Urinary bladder (tissue), 4 donors: ENCODE measurements around the gene XIRP2. TPM values are rescaled to one million over a fixed set of nuclear protein-coding genes. Genes with fewer than 3 reads are reported as not detected.

Source experiments
- DNase-seq: peaks from one replicate; pipeline ENCODE4 v3.0.0-alpha.2; 2015; ENCODE audit errors: extremely low spot score
- H3K27ac ChIP-seq: one replicate; pipeline ENCODE4 v1.5.1; 2013; ENCODE audit warnings: low read depth, mild to moderate bottlenecking, moderate library complexity
- H3K36me3 ChIP-seq: one replicate; pipeline ENCODE4 v1.6.1; 2013; ENCODE audit warnings: mild to moderate bottlenecking, moderate library complexity; ENCODE audit not compliant: insufficient read depth
- H3K4me1 ChIP-seq: one replicate; pipeline ENCODE4 v1.6.1; 2013; ENCODE audit warnings: mild to moderate bottlenecking, moderate library complexity; ENCODE audit not compliant: insufficient read depth
- H3K4me3 ChIP-seq: one replicate; pipeline ENCODE4 v1.5.1; 2013; ENCODE audit warnings: low read depth, low read length
- WGBS: extraction: QIAGEN DNeasy Blood & Tissue Kit; methylation state at CpG from one replicate; pipeline ENCODE4 v1.1.7; 2013; 5-methylcytosine and 5-hydroxymethylcytosine counted together
- polyA plus RNA-seq: library from polyadenylated mRNA; stranded (reverse); fragments of 200-250 nt; gene quantifications from one replicate; pipeline ENCODE4 v1.2.3, GENCODE V29; 2013
- total RNA-seq: library from RNA; depleted of rRNA; stranded (reverse); fragments of >200 nt; gene quantifications from one replicate; pipeline ENCODE4 v1.2.3, GENCODE V29; 2014
- donor health status: healthy with polysubstance abuse.
- donor health status: healthy.

Gene XIRP2
- total and polyA plus RNA-seq, 2 donors: 5.8 TPM; not detected in 1

DNA sequence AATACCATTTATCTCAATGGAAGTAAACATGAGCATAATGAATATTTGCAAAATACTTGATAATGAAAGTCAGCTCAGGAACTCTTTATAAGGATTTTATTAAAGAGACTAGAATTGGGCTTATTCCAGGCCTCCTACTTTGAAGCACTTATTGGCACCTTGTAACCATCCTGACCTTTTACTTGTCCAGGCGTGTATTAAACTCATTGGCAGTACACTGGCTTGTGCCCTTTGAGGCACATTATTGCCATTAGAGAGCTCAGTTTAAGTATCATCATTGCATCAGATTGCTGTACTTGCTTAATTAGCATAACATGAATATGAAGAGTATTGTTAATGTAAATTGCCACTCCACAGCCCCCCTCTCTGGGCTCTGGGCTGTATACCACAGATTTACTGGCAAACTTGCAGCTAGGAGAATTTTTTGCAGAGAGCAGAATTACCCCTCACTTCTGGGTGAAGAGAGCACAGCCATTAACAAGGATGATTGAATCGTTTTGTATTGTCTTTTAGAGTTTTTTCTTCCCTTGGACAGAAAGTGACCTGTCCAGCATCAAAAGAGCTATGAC is 72.5 kb downstream of the XIRP2 start:
- whole genome bisulfite sequencing: 53% methylated on average over 2 of the region's 2 CpGs
- Histone ChIP-seq H3K4me1 (no peaks in the 10 kb centered on the region), H3K4me3 (no peak overlapping the region), H3K36me3 (no peaks in the 10 kb centered on the region), H3K27ac (no peak overlapping the region)
- no peak for DNase-seq

GRCh38 chr2:166961933-166962332 is 73.7 kb downstream of the XIRP2 start:
- no peak for DNase-seq
- 91% methylated on average over 1 of the region's 1 CpG for WGBS
- no peak overlapping the region for H3K27ac ChIP-seq
- no peak overlapping the region for H3K4me3 ChIP-seq
- H3K36me3 ChIP-seq: no peaks in the 10 kb centered on the region
- no peaks in the 10 kb centered on the region for H3K4me1 ChIP-seq

DNA sequence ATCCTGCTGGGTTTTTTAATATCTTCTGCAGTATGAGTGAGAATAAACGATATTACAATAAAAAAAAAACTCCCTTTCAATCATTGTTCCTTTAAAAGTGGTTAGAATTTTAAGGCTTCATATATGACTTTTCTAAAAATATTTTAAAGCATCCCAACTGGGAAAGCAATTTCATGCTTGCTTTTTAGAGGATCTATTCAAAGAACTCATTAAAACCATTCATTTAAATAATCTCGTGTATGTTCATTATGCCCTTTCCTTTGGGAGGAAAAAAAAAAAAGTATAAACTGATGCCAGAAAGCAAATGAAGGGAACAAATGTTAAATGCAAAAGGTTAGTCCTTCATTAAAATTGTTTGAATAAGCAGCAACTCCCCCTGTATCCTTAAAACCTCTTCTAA is 81.2 kb downstream of the XIRP2 start:
- 75% methylated on average over 2 of the region's 2 CpGs for WGBS
- no peak overlapping the region for H3K4me3 ChIP-seq
- H3K4me1 ChIP-seq: no peaks in the 10 kb centered on the region
- no peak for DNase-seq
- no peak overlapping the region for H3K27ac ChIP-seq
- H3K36me3 ChIP-seq: no peaks in the 10 kb centered on the region

DNA sequence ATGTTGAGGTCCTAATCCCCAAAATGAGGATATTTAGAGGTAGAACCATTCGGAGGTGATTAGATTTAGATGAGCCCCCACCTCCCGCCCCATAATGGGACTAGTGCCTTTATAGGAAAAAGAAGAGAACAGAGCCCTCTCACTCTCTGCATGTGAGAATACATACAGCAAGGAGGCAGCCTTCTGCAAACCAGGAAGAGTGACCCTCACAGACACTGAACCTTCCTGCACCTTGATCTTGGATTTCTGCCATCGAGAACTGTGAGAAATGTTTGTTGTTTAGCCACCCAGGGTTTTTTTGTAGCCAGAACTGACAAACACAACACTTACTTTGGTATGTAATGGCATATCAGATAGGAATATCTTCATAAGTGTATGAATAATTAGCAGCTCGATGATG is 83.7 kb downstream of the XIRP2 start:
- no peak overlapping the region for H3K27ac ChIP-seq
- no peak for DNase-seq
- no peaks in the 10 kb centered on the region for H3K4me1 ChIP-seq
- H3K4me3 ChIP-seq: no peak overlapping the region
- H3K36me3 ChIP-seq: no peaks in the 10 kb centered on the region
- WGBS: 69% methylated on average over 4 of the region's 4 CpGs

DNA sequence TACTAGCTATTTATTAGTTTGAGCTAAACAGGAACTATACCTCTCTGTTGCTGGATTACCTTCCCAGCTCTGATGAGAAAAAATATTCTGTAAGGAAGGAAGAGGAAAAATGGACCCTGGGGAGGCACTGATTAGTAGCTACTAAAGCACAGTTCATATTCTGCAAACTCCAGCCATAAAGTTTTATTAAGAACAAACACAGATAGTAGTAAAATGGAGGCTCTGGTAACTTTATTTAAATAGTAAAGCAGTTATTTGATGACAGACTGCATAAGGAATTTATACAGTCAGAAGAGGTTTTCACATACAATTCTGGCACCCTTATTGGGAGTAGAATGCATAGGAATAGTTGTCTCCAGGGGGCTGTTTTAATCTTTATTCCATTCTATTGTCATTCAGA is 84.1 kb downstream of the XIRP2 start:
- Histone ChIP-seq H3K4me1 (no peaks in the 10 kb centered on the region), H3K36me3 (no peaks in the 10 kb centered on the region), H3K27ac (no peak overlapping the region), H3K4me3 (no peak overlapping the region)
- DNase-seq: no peak

GRCh38 chr2:166984188-166984587 is 95.9 kb downstream of the XIRP2 start:
- no peak overlapping the region for H3K4me3 ChIP-seq
- no peaks in the 10 kb centered on the region for H3K4me1 ChIP-seq
- H3K27ac ChIP-seq: no peak overlapping the region
- DNase-seq: no peak
- H3K36me3 ChIP-seq: no peaks in the 10 kb centered on the region

DNA sequence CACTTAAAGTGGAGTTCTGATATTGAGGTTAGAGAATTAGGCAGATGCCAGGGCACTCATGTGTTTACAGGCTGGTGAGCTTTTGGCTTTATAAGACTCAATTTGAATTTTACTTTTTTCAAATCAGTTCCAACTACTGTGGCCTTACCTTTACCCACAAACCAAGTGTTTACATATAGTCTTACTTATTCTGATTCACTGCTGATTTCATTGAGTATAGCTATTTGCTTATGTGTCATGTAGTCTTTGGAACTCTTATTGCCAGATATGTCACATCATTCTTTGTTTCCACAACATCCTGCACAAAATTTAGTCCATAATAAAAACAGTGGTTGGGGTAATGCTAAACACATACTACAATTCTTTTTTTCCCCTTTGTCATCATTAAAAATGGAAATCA is 96.5 kb downstream of the XIRP2 start:
- no peak for DNase-seq
- no peak overlapping the region for H3K27ac ChIP-seq
- H3K4me1 ChIP-seq: no peaks in the 10 kb centered on the region
- no peaks in the 10 kb centered on the region for H3K36me3 ChIP-seq
- H3K4me3 ChIP-seq: no peak overlapping the region

DNA sequence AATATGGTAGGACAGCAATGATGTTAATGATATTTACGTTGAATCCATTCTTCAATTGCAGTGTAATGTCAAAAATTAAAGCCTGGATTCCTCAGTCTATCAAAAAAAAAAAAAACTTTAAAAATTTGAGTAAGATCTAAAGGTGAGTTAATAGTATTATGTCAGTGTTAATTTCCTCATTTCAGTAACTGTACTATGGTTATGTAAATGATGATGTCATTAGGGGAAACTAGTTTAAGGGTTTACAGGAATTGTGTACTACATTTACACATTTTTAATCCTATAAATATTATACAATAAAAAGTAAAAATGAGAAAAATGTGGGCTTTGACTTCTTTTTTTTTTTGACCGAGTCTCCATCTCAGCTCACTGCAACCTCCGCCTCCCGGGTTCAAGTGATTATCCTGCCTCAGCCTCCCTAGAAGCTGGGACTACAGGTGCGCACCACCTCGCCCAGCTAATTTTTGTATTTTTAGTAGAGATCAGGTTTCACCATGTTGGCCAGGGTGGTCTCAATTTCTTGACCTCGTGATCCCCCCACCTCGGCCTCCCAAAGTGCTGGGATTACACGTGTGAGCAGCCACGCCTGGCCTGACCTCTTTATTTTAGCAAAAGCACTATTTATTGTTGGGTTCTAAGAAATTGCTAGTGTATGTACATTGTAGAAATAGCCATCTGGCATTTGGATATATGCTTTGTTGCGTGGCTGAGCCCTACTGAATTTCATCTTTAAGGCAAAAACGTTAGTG is 106.5 kb downstream of the XIRP2 start:
- H3K27ac ChIP-seq: no peak overlapping the region
- H3K4me3 ChIP-seq: no peak overlapping the region
- no peaks in the 10 kb centered on the region for H3K4me1 ChIP-seq
- 90% methylated on average over 12 of the region's 12 CpGs for WGBS
- DNase-seq: no peak
- H3K36me3 ChIP-seq: no peaks in the 10 kb centered on the region

DNA sequence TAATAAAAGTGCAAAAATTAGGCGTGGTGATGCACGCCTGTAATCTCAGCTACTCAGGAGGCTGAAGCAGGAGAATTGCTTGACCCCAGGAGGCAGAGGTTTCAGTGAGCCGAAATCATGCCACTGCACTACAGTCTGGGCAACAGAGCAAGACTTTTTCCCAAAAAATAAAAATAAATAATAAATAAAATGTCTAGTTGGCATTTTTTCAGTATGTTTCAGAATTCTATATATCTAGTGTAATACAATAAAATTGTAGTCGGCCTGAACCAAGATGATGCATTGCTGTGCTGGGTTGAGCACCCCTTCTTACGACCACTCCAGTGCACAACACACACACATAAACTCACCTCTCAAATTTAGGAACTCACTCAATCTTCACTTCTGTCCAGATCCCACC is 108.2 kb downstream of the XIRP2 start:
- Histone ChIP-seq H3K27ac (no peak overlapping the region), H3K36me3 (no peaks in the 10 kb centered on the region), H3K4me1 (no peaks in the 10 kb centered on the region), H3K4me3 (no peak overlapping the region)
- 91% methylated on average over 5 of the region's 5 CpGs for WGBS
- no peak for DNase-seq

DNA sequence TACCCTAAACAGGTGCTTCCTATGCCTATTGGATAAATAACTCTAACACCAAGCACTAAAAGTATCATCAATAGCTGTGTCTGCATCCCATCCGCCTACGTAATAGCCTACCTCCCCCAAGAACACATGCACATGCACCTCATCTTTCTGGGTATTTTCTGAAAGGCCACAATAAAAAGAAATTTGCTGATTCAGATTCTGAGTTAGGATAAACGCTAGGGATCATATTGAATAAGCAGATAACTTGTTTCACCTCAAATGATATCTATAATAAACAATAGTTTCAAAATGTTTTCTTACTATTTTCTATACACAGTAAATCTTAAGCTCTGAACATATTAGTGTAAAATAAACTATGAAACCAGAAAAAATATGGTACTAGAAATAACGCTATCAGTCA is 112.9 kb downstream of the XIRP2 start:
- no peak overlapping the region for H3K27ac ChIP-seq
- 47% methylated on average over 4 of the region's 4 CpGs for WGBS

GRCh38 chr2:167005096-167005495 is 116.8 kb downstream of the XIRP2 start:
- Histone ChIP-seq H3K36me3 (no peaks in the 10 kb centered on the region), H3K4me1 (no peaks in the 10 kb centered on the region), H3K4me3 (no peak overlapping the region), H3K27ac (no peak overlapping the region)
- no peak for DNase-seq

More for the DNA sequence above, 112.9 kb downstream of the XIRP2 start:
- H3K4me1 ChIP-seq: no peaks in the 10 kb centered on the region
- no peaks in the 10 kb centered on the region for H3K36me3 ChIP-seq
- no peak for DNase-seq
- H3K4me3 ChIP-seq: no peak overlapping the region

DNA sequence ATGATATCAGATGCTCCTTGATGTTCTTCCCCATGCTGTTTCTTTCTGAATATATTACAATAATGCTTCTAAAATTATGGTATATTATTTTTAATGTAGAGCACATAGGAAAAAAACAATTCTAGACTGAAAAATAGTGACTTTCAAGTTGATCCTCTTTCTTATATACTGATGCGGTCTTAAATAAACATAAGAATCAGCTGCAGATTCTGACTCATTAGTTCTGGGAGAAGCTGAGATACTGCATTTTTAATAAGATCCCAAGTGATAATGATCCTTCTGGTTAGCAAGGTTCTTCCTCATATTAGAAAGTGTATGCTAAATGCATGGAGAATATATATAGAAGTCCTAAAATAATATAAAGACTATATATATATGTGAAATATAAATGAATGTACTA is 124.9 kb downstream of the XIRP2 start:
- no peaks in the 10 kb centered on the region for H3K36me3 ChIP-seq
- no peak overlapping the region for H3K27ac ChIP-seq
- DNase-seq: no peak
- H3K4me1 ChIP-seq: no peaks in the 10 kb centered on the region
- WGBS: 48% methylated on average over 1 of the region's 1 CpG
- no peak overlapping the region for H3K4me3 ChIP-seq

GRCh38 chr2:167015806-167016205 is 127.5 kb downstream of the XIRP2 start:
- H3K4me1 ChIP-seq: no peaks in the 10 kb centered on the region
- no peak overlapping the region for H3K4me3 ChIP-seq
- 97% methylated on average over 3 of the region's 3 CpGs for WGBS
- H3K36me3 ChIP-seq: no peaks in the 10 kb centered on the region
- DNase-seq: no peak
- no peak overlapping the region for H3K27ac ChIP-seq

GRCh38 chr2:167017021-167017420 is 128.7 kb downstream of the XIRP2 start:
- Histone ChIP-seq H3K4me1 (no peaks in the 10 kb centered on the region), H3K36me3 (no peaks in the 10 kb centered on the region), H3K4me3 (no peak overlapping the region), H3K27ac (no peak overlapping the region)
- no peak for DNase-seq
- 84% methylated on average over 1 of the region's 1 CpG for WGBS

DNA sequence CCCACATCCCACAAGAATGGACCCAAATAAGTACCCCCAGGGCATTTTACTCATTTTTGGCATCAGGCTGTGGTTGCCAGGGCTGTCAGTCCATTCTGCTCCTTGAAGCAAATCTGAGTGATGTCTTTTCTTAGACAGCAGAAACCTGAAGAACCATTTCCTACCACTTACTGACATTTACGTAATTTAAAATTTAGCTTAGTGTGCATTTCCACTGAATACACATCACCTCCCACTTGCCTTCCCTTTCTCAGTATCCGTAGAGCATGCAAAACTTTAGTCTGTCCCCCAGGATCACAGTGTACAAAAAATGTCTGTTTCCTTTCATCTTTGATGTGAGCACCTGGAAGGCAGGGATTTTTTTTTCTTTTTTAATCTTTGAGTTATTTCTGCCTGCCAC is 130.3 kb downstream of the XIRP2 start:
- Histone ChIP-seq H3K36me3 (no peaks in the 10 kb centered on the region), H3K27ac (no peak overlapping the region), H3K4me3 (no peak overlapping the region), H3K4me1 (no peaks in the 10 kb centered on the region)
- WGBS: 70% methylated on average over 2 of the region's 2 CpGs
- DNase-seq: no peak
